Fibroblast of pulmonary artery (primary cell): Measurements from ENCODE around the gene KCNC2.

ENCODE experiments used
- DNase-seq: peaks from one replicate; pipeline ENCODE4 v3.0.0-alpha.2; 2010; ENCODE audit warnings: low read depth
- H3K4me3 ChIP-seq: replicated peaks from 2 replicates; pipeline ENCODE4 v1.5.1; 2011; ENCODE audit warnings: low read depth, mild to moderate bottlenecking, control low read depth, low read length, moderate library complexity
- CTCF ChIP-seq: IDR thresholded peaks from 2 replicates; pipeline ENCODE4 v1.5.1; 2011; ENCODE audit warnings: mild to moderate bottlenecking, control low read depth, low read length, inconsistent platforms; ENCODE audit errors: missing control alignments

The KCNC2 gene

GRCh38 chr12:75116646-75117198 lies 92.9 kb downstream of the KCNC2 start:
- DNase-seq = no peak
- no peak for TF ChIP-seq CTCF

GRCh38 chr12:75115748-75116147 lies 93.9 kb downstream of the KCNC2 start:
- no peak overlapping the region for H3K4me3 ChIP-seq
- DNase-seq = no peak
- no peak for TF ChIP-seq CTCF

More at GRCh38 chr12:75116646-75117198, 92.9 kb downstream of the KCNC2 start:
- no peak overlapping the region for H3K4me3 ChIP-seq

GRCh38 chr12:75103822-75104221 lies 105.8 kb downstream of the KCNC2 start:
- TF ChIP-seq CTCF = no peak
- DNase-seq = no peak
- no peak overlapping the region for H3K4me3 ChIP-seq

GRCh38 chr12:75101781-75102180 lies 107.9 kb downstream of the KCNC2 start:
- no peak for DNase-seq
- no peak overlapping the region for H3K4me3 ChIP-seq
- no peak for TF ChIP-seq CTCF

GRCh38 chr12:75099210-75099609 lies 110.4 kb downstream of the KCNC2 start:
- TF ChIP-seq CTCF = no peak
- H3K4me3 ChIP-seq = no peak overlapping the region
- no peak for DNase-seq

GRCh38 chr12:75097003-75097402 lies 112.6 kb downstream of the KCNC2 start:
- H3K4me3 ChIP-seq = no peak overlapping the region
- TF ChIP-seq CTCF = no peak
- DNase-seq = no peak

GRCh38 chr12:75087654-75088053 lies 122.0 kb downstream of the KCNC2 start:
- DNase-seq = no peak
- no peak for TF ChIP-seq CTCF
- no peak overlapping the region for H3K4me3 ChIP-seq
